HEK293T (cell line): ENCODE results near the gene CHSY3.

Source experiments
- CTCF ChIA-PET: fragments of 350-600 bp; formaldehyde crosslinking; extraction: SDS; loops from one replicate; lab custom pipeline; 2021; ENCODE audit warnings: antibody characterized with exemption, inconsistent platforms; lab: Yijun Ruan, JAX
- POLR2A ChIA-PET: fragments of 350-600 bp; formaldehyde crosslinking; extraction: SDS; loops from one replicate; lab custom pipeline; 2020; ENCODE audit warnings: antibody characterized with exemption, inconsistent platforms; lab: Yijun Ruan, JAX
- DNase-seq: peaks from one replicate; pipeline ENCODE4 v3.0.0; 2012; ENCODE audit warnings: mixed read lengths; ENCODE audit errors: extremely low spot score
- ARNT ChIP-seq: fragments of 450-650 bp; IDR thresholded peaks from 2 replicates; pipeline ENCODE4 v1.6.1; 2017; ENCODE audit warnings: mild to moderate bottlenecking
- BHLHE40 ChIP-seq: fragments of 450-650 bp; IDR thresholded peaks from 2 replicates; pipeline ENCODE4 v1.6.1; 2016; ENCODE audit warnings: mild to moderate bottlenecking, moderate library complexity, borderline replicate concordance
- CTBP1 ChIP-seq: fragments of 450-650 bp; IDR thresholded peaks from 2 replicates; pipeline ENCODE4 v1.6.1; 2016; ENCODE audit warnings: borderline replicate concordance
- ELF4 ChIP-seq: fragments of 450-650 bp; IDR thresholded peaks from 2 replicates; pipeline ENCODE4 v1.6.1; 2017; ENCODE audit warnings: antibody characterized with exemption
- FOXA1 ChIP-seq: fragments of 450-650 bp; IDR thresholded peaks from 2 replicates; pipeline ENCODE4 v1.6.1; 2016; ENCODE audit warnings: mild to moderate bottlenecking
- FOXK2 ChIP-seq: fragments of 450-650 bp; IDR thresholded peaks from 2 replicates; pipeline ENCODE4 v1.6.1; 2016; ENCODE audit warnings: mild to moderate bottlenecking
- FOXM1 ChIP-seq: fragments of 450-650 bp; IDR thresholded peaks from 2 replicates; pipeline ENCODE4 v1.6.1; 2017; ENCODE audit warnings: mild to moderate bottlenecking, borderline replicate concordance
- HDGF ChIP-seq: fragments of 450-650 bp; IDR thresholded peaks from 2 replicates; pipeline ENCODE4 v1.6.1; 2017; ENCODE audit warnings: antibody characterized with exemption, borderline replicate concordance
- L3MBTL2 ChIP-seq: fragments of 450-650 bp; conservative IDR thresholded peaks from 2 replicates; pipeline ENCODE4 v1.6.1; 2016; ENCODE audit warnings: mild to moderate bottlenecking
- LEF1 ChIP-seq: fragments of 450-650 bp; IDR thresholded peaks from 2 replicates; pipeline ENCODE4 v1.6.1; 2017; ENCODE audit warnings: mild to moderate bottlenecking, borderline replicate concordance
- NFRKB ChIP-seq: fragments of 450-650 bp; IDR thresholded peaks from 2 replicates; pipeline ENCODE4 v1.6.1; 2016; ENCODE audit warnings: mild to moderate bottlenecking, moderate library complexity
- PKNOX1 ChIP-seq: fragments of 450-650 bp; IDR thresholded peaks from 2 replicates; pipeline ENCODE4 v1.6.1; 2016
- SP1 ChIP-seq: fragments of 450-650 bp; IDR thresholded peaks from 2 replicates; pipeline ENCODE4 v1.6.1; 2017
- SUZ12 ChIP-seq: fragments of 450-650 bp; IDR thresholded peaks from 2 replicates; pipeline ENCODE4 v1.6.1; 2016; ENCODE audit warnings: mild to moderate bottlenecking
- TARDBP ChIP-seq: fragments of 450-650 bp; IDR thresholded peaks from 2 replicates; pipeline ENCODE4 v1.6.1; 2016
- ZNF384 ChIP-seq: fragments of 450-650 bp; IDR thresholded peaks from 2 replicates; pipeline ENCODE4 v1.6.1; 2016

CHSY3 gene

GRCh38 chr5:130063603-130064002, 159.3 kb downstream of the CHSY3 start:
- CTCF ChIA-PET = no interaction called here

GRCh38 chr5:130064484-130064883, 160.2 kb downstream of the CHSY3 start:
- TF ChIP-seq TARDBP (no peak), ZNF384 (no peak), HDGF (no peak), FOXK2 (no peak), CTBP1 (no peak), BHLHE40 (no peak), ELF4 (no peak), PKNOX1 (no peak), FOXM1 (no peak), ARNT (no peak), SUZ12 (no peak), LEF1 (no peak), FOXA1 (no peak), NFRKB (no peak), SP1 (no peak), L3MBTL2 (no peak)
- DNase-seq = no peak
- CTCF ChIA-PET = no interaction called here
- POLR2A ChIA-PET = no interaction called here

More at GRCh38 chr5:130063603-130064002, 159.3 kb downstream of the CHSY3 start:
- POLR2A ChIA-PET = no interaction called here
- DNase-seq = no peak
- TF ChIP-seq TARDBP (no peak), SUZ12 (no peak), SP1 (no peak), ELF4 (no peak), BHLHE40 (no peak), HDGF (no peak), CTBP1 (no peak), FOXK2 (no peak), LEF1 (no peak), FOXM1 (no peak), ARNT (no peak), FOXA1 (no peak)

- POLR2A ChIA-PET = no interaction called here
- DNase-seq = no peak
- TF ChIP-seq SP1 = no peak
- no peak for TF ChIP-seq LEF1
- no peak for TF ChIP-seq TARDBP
- CTCF ChIA-PET = no interaction called here
These were observed 161.4 kb downstream of the CHSY3 start for GRCh38 chr5:130065617-130066016.

GRCh38 chr5:130066644-130067043, 162.4 kb downstream of the CHSY3 start:
- ChIA-PET CTCF (no interaction called here), POLR2A (no interaction called here)
- TF ChIP-seq ARNT = no peak
- no peak for TF ChIP-seq FOXA1
- TF ChIP-seq BHLHE40 = no peak
- no peak for TF ChIP-seq L3MBTL2
- no peak for TF ChIP-seq LEF1
- TF ChIP-seq PKNOX1 = no peak

GRCh38 chr5:130067364-130067763, 163.1 kb downstream of the CHSY3 start:
- ChIA-PET CTCF (no interaction called here), POLR2A (no interaction called here)
- TF ChIP-seq PKNOX1 = no peak
- TF ChIP-seq CTBP1 = no peak
- TF ChIP-seq SP1 = no peak
- TF ChIP-seq ARNT = no peak
- TF ChIP-seq ZNF384 = no peak
- TF ChIP-seq HDGF = no peak
- no peak for TF ChIP-seq TARDBP
- no peak for TF ChIP-seq FOXA1
- TF ChIP-seq ELF4 = no peak
- TF ChIP-seq LEF1 = no peak
- no peak for TF ChIP-seq SUZ12
- no peak for TF ChIP-seq FOXK2
- no peak for TF ChIP-seq FOXM1
- TF ChIP-seq L3MBTL2 = no peak
- no peak for TF ChIP-seq BHLHE40
- TF ChIP-seq NFRKB = no peak
- DNase-seq = no peak

More at GRCh38 chr5:130066644-130067043, 162.4 kb downstream of the CHSY3 start:
- DNase-seq = no peak

- TF ChIP-seq SP1 = no peak
- TF ChIP-seq SUZ12 = no peak
- no peak for TF ChIP-seq BHLHE40
- TF ChIP-seq LEF1 = no peak
- no peak for TF ChIP-seq ZNF384
- TF ChIP-seq HDGF = no peak
- TF ChIP-seq L3MBTL2 = no peak
- TF ChIP-seq FOXM1 = no peak
- no peak for TF ChIP-seq FOXA1
- no peak for TF ChIP-seq ARNT
- no peak for TF ChIP-seq NFRKB
- no peak for TF ChIP-seq CTBP1
- TF ChIP-seq FOXK2 = no peak
- no peak for TF ChIP-seq TARDBP
- CTCF ChIA-PET = no interaction called here
- no peak for DNase-seq
- POLR2A ChIA-PET = no interaction called here
These were observed 163.8 kb downstream of the CHSY3 start for GRCh38 chr5:130068101-130068500.
